Measurements from ENCODE around the gene FBN1.

- TF ChIP-seq CTCF (IDR thresholded peaks at IDR 0.05 in 4 of 5, conservative IDR thresholded peaks at IDR 0.05 in 1 of 5) (no peak), POLR2A (IDR thresholded peaks at IDR 0.05) (no peak)
These were observed 239.1 kb downstream of the FBN1 start for GRCh38 chr15:48406266-48406891.

Measured in gastrocnemius medialis (tissue), 4 donors.